Neural cell (in vitro differentiated cells): Measurements from ENCODE around the gene FBXO8.

Experiments
- EZH2 ChIP-seq: fragments of 200-600, 300-800 bp; shearing (Covaris generic), sonication (generic); IDR thresholded peaks from 2 replicates; pipeline ENCODE4 v1.6.1; 2014; ENCODE audit warnings: antibody characterized with exemption, low read length, borderline replicate concordance, mild to moderate bottlenecking; ENCODE audit not compliant: insufficient read depth, poor library complexity, severe bottlenecking
- RAD21 ChIP-seq: fragments of 450-650 bp; conservative IDR thresholded peaks from 2 replicates; pipeline ENCODE4 v1.6.1; 2014; ENCODE audit warnings: antibody characterized with exemption, mild to moderate bottlenecking, moderate library complexity
- TF ChIP-seq, protein P1 (sequence below): fragments of 450-650 bp; IDR thresholded peaks from 2 replicates; pipeline ENCODE4 v1.5.1; 2014; ENCODE audit warnings: antibody characterized with exemption, mild to moderate bottlenecking, moderate library complexity; ENCODE audit not compliant: poor library complexity, severe bottlenecking

DNA sequence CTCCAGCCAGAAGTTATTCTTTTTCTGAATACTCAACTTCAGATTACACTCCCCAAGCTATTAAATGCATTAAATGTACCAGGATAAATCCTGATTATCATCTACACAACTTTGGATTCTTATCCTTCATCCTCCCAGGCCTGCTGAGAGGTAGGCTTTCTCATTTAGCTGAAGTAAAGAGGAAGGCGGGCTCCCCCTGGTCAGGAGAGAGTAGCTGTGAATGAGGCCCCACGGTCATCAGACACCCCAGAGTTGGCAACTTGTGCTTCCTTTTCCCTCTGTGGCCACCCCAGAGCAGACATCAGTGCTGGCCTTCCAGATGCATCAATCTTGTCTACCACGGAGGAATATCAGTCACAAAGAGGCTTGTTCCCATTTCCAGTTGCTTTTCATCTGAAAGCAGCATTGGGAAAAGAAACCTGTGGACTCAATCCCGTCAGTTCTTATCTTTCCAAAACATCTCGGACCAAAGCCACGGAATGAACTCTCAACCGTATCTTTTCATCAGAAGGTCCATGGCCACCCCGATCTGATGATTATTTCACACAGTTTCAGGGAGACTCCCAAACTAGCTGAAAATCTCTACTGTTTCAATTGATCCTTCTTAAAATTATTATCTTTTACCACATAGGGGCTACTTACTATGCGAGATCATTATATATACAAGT lies 79.2 kb downstream of the FBXO8 start:
- TF ChIP-seq, protein P1, sequence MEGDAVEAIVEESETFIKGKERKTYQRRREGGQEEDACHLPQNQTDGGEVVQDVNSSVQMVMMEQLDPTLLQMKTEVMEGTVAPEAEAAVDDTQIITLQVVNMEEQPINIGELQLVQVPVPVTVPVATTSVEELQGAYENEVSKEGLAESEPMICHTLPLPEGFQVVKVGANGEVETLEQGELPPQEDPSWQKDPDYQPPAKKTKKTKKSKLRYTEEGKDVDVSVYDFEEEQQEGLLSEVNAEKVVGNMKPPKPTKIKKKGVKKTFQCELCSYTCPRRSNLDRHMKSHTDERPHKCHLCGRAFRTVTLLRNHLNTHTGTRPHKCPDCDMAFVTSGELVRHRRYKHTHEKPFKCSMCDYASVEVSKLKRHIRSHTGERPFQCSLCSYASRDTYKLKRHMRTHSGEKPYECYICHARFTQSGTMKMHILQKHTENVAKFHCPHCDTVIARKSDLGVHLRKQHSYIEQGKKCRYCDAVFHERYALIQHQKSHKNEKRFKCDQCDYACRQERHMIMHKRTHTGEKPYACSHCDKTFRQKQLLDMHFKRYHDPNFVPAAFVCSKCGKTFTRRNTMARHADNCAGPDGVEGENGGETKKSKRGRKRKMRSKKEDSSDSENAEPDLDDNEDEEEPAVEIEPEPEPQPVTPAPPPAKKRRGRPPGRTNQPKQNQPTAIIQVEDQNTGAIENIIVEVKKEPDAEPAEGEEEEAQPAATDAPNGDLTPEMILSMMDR = no peak
- TF ChIP-seq RAD21 (no peak), EZH2 (no peak)
